Adrenal gland (tissue), 5 donors: ENCODE measurements around the gene CLIP4.

Source experiments
- CTCF ChIP-seq, 6 experiments: fragments of 450-650 bp in 4 of 6; fragments of 200-600 bp in 2 of 6; sonication (generic) in 1 of 6; IDR thresholded peaks; 1 replicate in 5 of 6; 2 replicates in 1 of 6; pipeline versions ENCODE4 v1.5.1 to v1.8.0; 2016 to 2021; ENCODE audit warnings: antibody characterized with exemption in 6 of 6, mild to moderate bottlenecking in 2 of 6, moderate library complexity in 1 of 6
- POLR2A ChIP-seq, 2 donors: fragments of 450-650 bp; IDR thresholded peaks; one replicate each; pipeline ENCODE4 v1.6.1; 2017; ENCODE audit warnings: antibody characterized with exemption in 2 of 2, mild to moderate bottlenecking in 2 of 2, moderate library complexity in 1 of 2
- donor health status: DM: no; HTN: no; CAD: no.

GRCh38 chr2:29096969-29097368, 18.2 kb upstream of the CLIP4 start:
- TF ChIP-seq CTCF (IDR thresholded peaks at IDR 0.05) (no peak), POLR2A (IDR thresholded peaks at IDR 0.05) (no peak)
